Testis (tissue), 3 donors: Measurements from ENCODE around the gene ADI1. TPM values are rescaled to one million over a fixed set of nuclear protein-coding genes. Genes with fewer than 3 reads are reported as not detected.

Source experiments
- DNase-seq: peaks from one replicate; pipeline ENCODE4 v3.0.0-alpha.2; 2019
- H3K27ac ChIP-seq, 2 donors: fragments of 200-600 bp; sonication (generic); one replicate each; pipeline ENCODE4 v1.5.1; 2019
- H3K27me3 ChIP-seq: fragments of 200-600 bp; sonication (generic); one replicate; pipeline ENCODE4 v1.5.1; 2019
- H3K36me3 ChIP-seq: fragments of 200-600 bp; sonication (generic); one replicate; pipeline ENCODE4 v1.5.1; 2017; ENCODE audit warnings: low read depth; ENCODE audit errors: missing control alignments
- H3K4me1 ChIP-seq: fragments of 200-600 bp; sonication (generic); one replicate; pipeline ENCODE4 v1.5.1; 2019
- H3K4me3 ChIP-seq, 2 donors: fragments of 200-600 bp; sonication (generic); one replicate each; pipeline ENCODE4 v1.5.1; 2017 to 2019
- H3K9me3 ChIP-seq: fragments of 200-600 bp; sonication (generic); one replicate; pipeline ENCODE4 v1.5.1; 2017
- POLR2A ChIP-seq: fragments of 450-650 bp; IDR thresholded peaks from one replicate; pipeline ENCODE4 v1.6.1; 2017; ENCODE audit warnings: antibody characterized with exemption, mild to moderate bottlenecking, moderate library complexity
- WGBS, 2 donors: methylation state at CpG; one replicate each; pipeline ENCODE4 v1.1.5; 2018; 5-methylcytosine and 5-hydroxymethylcytosine counted together
- intact Hi-C: fragments of 100-400 bp; cut with DNase I; formaldehyde crosslinking; loops from one replicate; pipeline ENCODE4 v1.15.1; 2023; ENCODE audit warnings: low total_unique reads
- polyA plus RNA-seq: library from polyadenylated mRNA; stranded (reverse); fragments of 350-450 nt; fragmentation: Illumina TruSeq; extraction: RNeasy Lipid Tissue Mini Kit (QIAGEN cat#74804); gene quantifications from one replicate; pipeline ENCODE4 v1.2.3, GENCODE V29; 2014; ENCODE audit warnings: low read depth, low replicate concordance; ENCODE audit not compliant: insufficient read depth
- total RNA-seq, 2 donors: library from RNA; depleted of rRNA; stranded (reverse); fragments of >200 nt; gene quantifications; one replicate each; pipeline ENCODE4 v1.2.3, GENCODE V29; 2016
- TF ChIP-seq, protein P1 (sequence below), 3 experiments: fragments of 450-650 bp in 2 of 3; fragments of 200-600 bp in 1 of 3; sonication (generic) in 1 of 3; IDR thresholded peaks; one replicate each; pipeline ENCODE4 v1.5.1; 2016 to 2019; ENCODE audit warnings: antibody characterized with exemption in 3 of 3, mild to moderate bottlenecking in 2 of 3, moderate library complexity in 1 of 3

Gene ADI1
- total and polyA plus RNA-seq, 3 donors from 2014 or later: 41.1 to 52.5 (median 41.6) TPM

GRCh38 chr2:3478846-3479385, 40.4 kb downstream of the ADI1 start:
- DNase-seq: no peak
- H3K27ac ChIP-seq: no peak overlapping the region
- TF ChIP-seq, protein P1, sequence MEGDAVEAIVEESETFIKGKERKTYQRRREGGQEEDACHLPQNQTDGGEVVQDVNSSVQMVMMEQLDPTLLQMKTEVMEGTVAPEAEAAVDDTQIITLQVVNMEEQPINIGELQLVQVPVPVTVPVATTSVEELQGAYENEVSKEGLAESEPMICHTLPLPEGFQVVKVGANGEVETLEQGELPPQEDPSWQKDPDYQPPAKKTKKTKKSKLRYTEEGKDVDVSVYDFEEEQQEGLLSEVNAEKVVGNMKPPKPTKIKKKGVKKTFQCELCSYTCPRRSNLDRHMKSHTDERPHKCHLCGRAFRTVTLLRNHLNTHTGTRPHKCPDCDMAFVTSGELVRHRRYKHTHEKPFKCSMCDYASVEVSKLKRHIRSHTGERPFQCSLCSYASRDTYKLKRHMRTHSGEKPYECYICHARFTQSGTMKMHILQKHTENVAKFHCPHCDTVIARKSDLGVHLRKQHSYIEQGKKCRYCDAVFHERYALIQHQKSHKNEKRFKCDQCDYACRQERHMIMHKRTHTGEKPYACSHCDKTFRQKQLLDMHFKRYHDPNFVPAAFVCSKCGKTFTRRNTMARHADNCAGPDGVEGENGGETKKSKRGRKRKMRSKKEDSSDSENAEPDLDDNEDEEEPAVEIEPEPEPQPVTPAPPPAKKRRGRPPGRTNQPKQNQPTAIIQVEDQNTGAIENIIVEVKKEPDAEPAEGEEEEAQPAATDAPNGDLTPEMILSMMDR (IDR thresholded peaks at IDR 0.05): no peak
- no peak for TF ChIP-seq POLR2A
- peaks cover 12% of the 10 kb centered on the region for H3K4me1 ChIP-seq
- no peaks in the 10 kb centered on the region for H3K27me3 ChIP-seq
- H3K36me3 ChIP-seq: no peaks in the 10 kb centered on the region
- WGBS, 2 donors: 84 to 89% methylated on average over 9 to 18 of the region's 19 CpGs
- H3K4me3 ChIP-seq: no peak overlapping the region
- intact Hi-C loops: no loop called here
- H3K9me3 ChIP-seq: no peaks in the 10 kb centered on the region

GRCh38 chr2:3476985-3477327, 42.4 kb downstream of the ADI1 start:
- DNase-seq: no peak
- Histone ChIP-seq H3K27ac (peak overlapping the region; percentile 42 to 51), H3K4me1 (peaks cover 30% of the 10 kb centered on the region), H3K36me3 (no peaks in the 10 kb centered on the region), H3K27me3 (no peaks in the 10 kb centered on the region), H3K9me3 (no peaks in the 10 kb centered on the region), H3K4me3 (no peak overlapping the region)
- TF ChIP-seq POLR2A: no peak
- TF ChIP-seq, protein P1 (IDR thresholded peaks at IDR 0.05): no peak
- intact Hi-C loops: no loop called here
- WGBS, 2 donors: 66% methylated on average over 5 of the region's 5 CpGs

DNA sequence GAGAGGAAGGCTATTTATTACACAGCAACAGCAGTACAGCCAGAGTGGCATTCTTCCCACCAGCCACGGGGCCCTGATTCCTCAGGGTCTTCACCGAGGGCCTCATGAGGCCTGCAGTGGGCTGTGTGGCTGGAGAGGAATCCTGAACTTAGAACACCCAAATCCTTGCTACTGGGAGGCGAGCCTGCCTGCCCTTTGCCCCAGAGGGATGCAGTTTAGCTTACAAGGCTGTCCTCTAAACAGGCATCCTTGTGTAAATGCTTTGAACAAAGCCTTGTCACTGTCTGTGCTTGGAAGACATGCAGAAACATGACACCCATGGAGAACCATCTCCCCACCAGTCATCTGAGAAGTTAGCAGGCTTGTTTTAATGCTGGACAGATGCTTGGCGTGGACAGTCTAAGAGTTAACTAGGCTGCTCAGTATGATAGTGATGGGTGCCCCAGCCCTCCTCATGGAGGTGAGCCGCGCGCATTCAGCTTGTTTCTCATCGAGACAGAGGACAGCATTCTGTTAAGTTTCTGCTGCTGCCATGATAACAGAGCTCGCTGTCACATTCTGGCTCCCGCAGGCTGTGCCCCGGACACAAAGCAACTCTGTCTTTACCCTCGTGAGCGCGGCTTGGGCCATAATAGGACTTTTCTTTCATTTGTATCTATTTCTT, 42.9 kb downstream of the ADI1 start:
- Histone ChIP-seq H3K9me3 (no peaks in the 10 kb centered on the region), H3K27ac (peak overlapping the region; percentile 42 to 51), H3K4me1 (peaks cover 35% of the 10 kb centered on the region), H3K27me3 (no peaks in the 10 kb centered on the region), H3K4me3 (no peak overlapping the region), H3K36me3 (no peaks in the 10 kb centered on the region)
- WGBS, 2 donors: 53 to 65% methylated on average over 14 of the region's 14 CpGs
- peak; percentile 79 for DNase-seq
- intact Hi-C loops: no loop called here
- TF ChIP-seq, protein P1 (IDR thresholded peaks at IDR 0.05): no peak
- no peak for TF ChIP-seq POLR2A

DNA sequence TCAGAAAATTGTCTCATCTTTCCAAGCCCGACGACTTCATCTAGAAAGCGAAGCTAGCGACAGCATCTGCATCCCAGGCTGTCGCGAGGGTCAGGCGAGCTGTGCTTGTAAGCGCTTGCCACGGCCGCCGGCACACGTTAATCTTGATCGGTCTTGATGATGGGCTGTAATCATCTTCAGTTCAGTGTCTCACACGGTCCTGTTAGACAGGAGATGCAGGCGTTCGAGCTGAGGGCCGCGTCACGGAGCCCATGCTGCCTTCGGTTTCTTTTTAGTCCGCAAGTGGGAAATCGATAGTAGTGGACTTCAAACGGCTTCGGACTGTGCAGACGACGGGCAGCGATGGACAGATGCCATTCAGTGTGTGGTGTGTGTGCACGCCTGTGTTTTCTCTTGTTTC, 43.6 kb downstream of the ADI1 start:
- TF ChIP-seq, protein P1 (IDR thresholded peaks at IDR 0.05): no peak
- TF ChIP-seq POLR2A: no peak
- Histone ChIP-seq H3K4me1 (peaks cover 42% of the 10 kb centered on the region), H3K36me3 (no peaks in the 10 kb centered on the region), H3K9me3 (no peaks in the 10 kb centered on the region), H3K27me3 (no peaks in the 10 kb centered on the region), H3K4me3 (no peak overlapping the region), H3K27ac (peak overlapping the region in 1 of 2 donors; percentile 51)
- 93 to 95% methylated on average over 28 of the region's 28 CpGs for WGBS, 2 donors
- intact Hi-C loops: no loop called here
- DNase-seq: no peak

- H3K36me3 ChIP-seq: no peaks in the 10 kb centered on the region
- intact Hi-C loops: no loop called here
- H3K27ac ChIP-seq: peak overlapping the region; percentile 10 to 88
These were observed 46.4 kb downstream of the ADI1 start for GRCh38 chr2:3472966-3473365.

More at GRCh38 chr2:3472966-3473365, 46.4 kb downstream of the ADI1 start:
- TF ChIP-seq POLR2A: no peak
- TF ChIP-seq, protein P1 (IDR thresholded peaks at IDR 0.05): no peak
- no peaks in the 10 kb centered on the region for H3K27me3 ChIP-seq
- no peak for DNase-seq
- H3K4me1 ChIP-seq: peaks cover 59% of the 10 kb centered on the region
- H3K9me3 ChIP-seq: no peaks in the 10 kb centered on the region
- 66 to 68% methylated on average over 10 of the region's 10 CpGs for WGBS, 2 donors
- H3K4me3 ChIP-seq: no peak overlapping the region
